Frontal cortex (tissue), 4 donors: ENCODE results near the gene BSND. TPM values are rescaled to one million over a fixed set of nuclear protein-coding genes. Genes with fewer than 3 reads are reported as not detected.

Source experiments
- DNase-seq, 2 donors: peaks; one replicate each; pipeline ENCODE4 v3.0.0; 2012; ENCODE audit warnings: low spot score in 2 of 2
- FAIRE-seq: peaks from 2 replicates; lab custom pipeline; 2012; peaks lifted over from hg19 to GRCh38; lab: Jason Lieb, UNC
- total RNA-seq: library from RNA; depleted of rRNA; stranded (reverse); fragments of >200 nt; gene quantifications from one replicate; pipeline ENCODE4 v1.2.3, GENCODE V29; 2014
- donor health status: control.
- donor health status: control.
- donor health status: control.

The BSND gene
- total RNA-seq, 1 donor from 2014 or later, result not detected

- FAIRE-seq (no peak), DNase-seq (peak; percentile 25 to 59)
Measured at GRCh38 chr1:54973205-54973921, 25.4 kb upstream of the BSND start.

GRCh38 chr1:54975356-54976108 lies 23.2 kb upstream of the BSND start:
- DNase-seq, result no peak

GRCh38 chr1:54976747-54977146 lies 22.0 kb upstream of the BSND start:
- DNase-seq, result no peak
- no peak for FAIRE-seq

More at GRCh38 chr1:54975356-54976108, 23.2 kb upstream of the BSND start:
- FAIRE-seq, result no peak

GRCh38 chr1:54977533-54978297 lies 21.0 kb upstream of the BSND start:
- FAIRE-seq, result no peak
- no peak for DNase-seq

GRCh38 chr1:54978528-54979326 lies 20.0 kb upstream of the BSND start:
- FAIRE-seq (no peak), DNase-seq (no peak)

GRCh38 chr1:54979327-54979891 lies 19.3 kb upstream of the BSND start:
- FAIRE-seq (no peak), DNase-seq (no peak)

- DNase-seq (no peak), FAIRE-seq (no peak)
Measured at GRCh38 chr1:54980046-54980527, 18.6 kb upstream of the BSND start.

GRCh38 chr1:54980528-54981241 lies 18.0 kb upstream of the BSND start, which contains the start of gene TMEM61:
Gene TMEM61, plus strand, starts transcription at chr1:54980628. Its CDS starts 438 bp downstream, at chr1:54981066.
- FAIRE-seq, result no peak
- no peak for DNase-seq

- no peak for FAIRE-seq
- DNase-seq, result peak in 1 of 2 donors; percentile 0
Measured at GRCh38 chr1:54981466-54981865, 17.3 kb upstream of the BSND start.

GRCh38 chr1:54982739-54983138 lies 16.0 kb upstream of the BSND start:
- no peak for FAIRE-seq
- no peak for DNase-seq

- DNase-seq, result no peak
- no peak for FAIRE-seq
Measured at GRCh38 chr1:54984131-54984842, 14.4 kb upstream of the BSND start.

GRCh38 chr1:54985556-54985955 lies 13.2 kb upstream of the BSND start:
- DNase-seq (no peak), FAIRE-seq (no peak)

GRCh38 chr1:54986025-54986424 lies 12.7 kb upstream of the BSND start:
- DNase-seq (no peak), FAIRE-seq (no peak)

- FAIRE-seq (no peak), DNase-seq (no peak)
Measured at GRCh38 chr1:54986533-54986932, 12.2 kb upstream of the BSND start.

GRCh38 chr1:54987427-54987826 lies 11.3 kb upstream of the BSND start:
- DNase-seq, result no peak
- FAIRE-seq, result no peak

- FAIRE-seq (no peak), DNase-seq (no peak)
Measured at GRCh38 chr1:54987919-54988705, 10.6 kb upstream of the BSND start.

GRCh38 chr1:54988975-54989374 lies 9.8 kb upstream of the BSND start:
- FAIRE-seq, result no peak
- DNase-seq, result no peak
